Astrocyte of the cerebellum (primary cell): ENCODE results near the gene ERMARD.

Experiments used
- DNase-seq: peaks from one replicate; pipeline ENCODE4 v3.0.0-alpha.2; 2011; ENCODE audit warnings: low read depth
- H3K4me3 ChIP-seq: 2 replicates; pipeline ENCODE4 v1.5.1; 2011; ENCODE audit warnings: mild to moderate bottlenecking, low read depth, low read length, moderate library complexity
- in situ Hi-C: cut with HindIII; loops from 2 replicates; pipeline ENCODE4 v1.10.0; 2017; ENCODE audit warnings: low sequenced_read_pairs
- TF ChIP-seq, protein P1 (sequence below): IDR thresholded peaks from 2 replicates; pipeline ENCODE4 v1.5.1; 2012; ENCODE audit warnings: low read length, low read depth, moderate library complexity, mild to moderate bottlenecking; ENCODE audit errors: missing control alignments

Gene ERMARD

DNA sequence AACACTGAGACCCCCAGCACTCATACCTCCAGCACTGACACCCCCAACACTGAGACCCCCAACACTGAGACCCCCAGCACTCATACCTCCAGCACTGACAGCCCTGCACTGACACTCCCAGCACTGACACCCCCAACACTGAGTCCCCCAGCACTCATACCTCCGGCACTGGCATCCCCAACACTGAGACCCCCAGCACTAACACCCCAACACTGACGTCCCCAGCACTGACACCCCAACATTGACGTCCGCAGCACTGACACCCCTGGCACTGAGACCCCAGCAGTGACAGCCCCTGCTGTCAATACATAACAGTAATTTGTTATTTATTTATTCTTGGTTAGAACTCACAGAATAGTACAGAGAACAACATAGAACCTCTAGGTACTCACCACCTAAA is 58.0 kb downstream of the ERMARD start:
- DNase-seq = no peak
- no peak overlapping the region for H3K4me3 ChIP-seq
- in situ Hi-C loops = no loop called here
- TF ChIP-seq, protein P1, sequence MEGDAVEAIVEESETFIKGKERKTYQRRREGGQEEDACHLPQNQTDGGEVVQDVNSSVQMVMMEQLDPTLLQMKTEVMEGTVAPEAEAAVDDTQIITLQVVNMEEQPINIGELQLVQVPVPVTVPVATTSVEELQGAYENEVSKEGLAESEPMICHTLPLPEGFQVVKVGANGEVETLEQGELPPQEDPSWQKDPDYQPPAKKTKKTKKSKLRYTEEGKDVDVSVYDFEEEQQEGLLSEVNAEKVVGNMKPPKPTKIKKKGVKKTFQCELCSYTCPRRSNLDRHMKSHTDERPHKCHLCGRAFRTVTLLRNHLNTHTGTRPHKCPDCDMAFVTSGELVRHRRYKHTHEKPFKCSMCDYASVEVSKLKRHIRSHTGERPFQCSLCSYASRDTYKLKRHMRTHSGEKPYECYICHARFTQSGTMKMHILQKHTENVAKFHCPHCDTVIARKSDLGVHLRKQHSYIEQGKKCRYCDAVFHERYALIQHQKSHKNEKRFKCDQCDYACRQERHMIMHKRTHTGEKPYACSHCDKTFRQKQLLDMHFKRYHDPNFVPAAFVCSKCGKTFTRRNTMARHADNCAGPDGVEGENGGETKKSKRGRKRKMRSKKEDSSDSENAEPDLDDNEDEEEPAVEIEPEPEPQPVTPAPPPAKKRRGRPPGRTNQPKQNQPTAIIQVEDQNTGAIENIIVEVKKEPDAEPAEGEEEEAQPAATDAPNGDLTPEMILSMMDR = no peak

DNA sequence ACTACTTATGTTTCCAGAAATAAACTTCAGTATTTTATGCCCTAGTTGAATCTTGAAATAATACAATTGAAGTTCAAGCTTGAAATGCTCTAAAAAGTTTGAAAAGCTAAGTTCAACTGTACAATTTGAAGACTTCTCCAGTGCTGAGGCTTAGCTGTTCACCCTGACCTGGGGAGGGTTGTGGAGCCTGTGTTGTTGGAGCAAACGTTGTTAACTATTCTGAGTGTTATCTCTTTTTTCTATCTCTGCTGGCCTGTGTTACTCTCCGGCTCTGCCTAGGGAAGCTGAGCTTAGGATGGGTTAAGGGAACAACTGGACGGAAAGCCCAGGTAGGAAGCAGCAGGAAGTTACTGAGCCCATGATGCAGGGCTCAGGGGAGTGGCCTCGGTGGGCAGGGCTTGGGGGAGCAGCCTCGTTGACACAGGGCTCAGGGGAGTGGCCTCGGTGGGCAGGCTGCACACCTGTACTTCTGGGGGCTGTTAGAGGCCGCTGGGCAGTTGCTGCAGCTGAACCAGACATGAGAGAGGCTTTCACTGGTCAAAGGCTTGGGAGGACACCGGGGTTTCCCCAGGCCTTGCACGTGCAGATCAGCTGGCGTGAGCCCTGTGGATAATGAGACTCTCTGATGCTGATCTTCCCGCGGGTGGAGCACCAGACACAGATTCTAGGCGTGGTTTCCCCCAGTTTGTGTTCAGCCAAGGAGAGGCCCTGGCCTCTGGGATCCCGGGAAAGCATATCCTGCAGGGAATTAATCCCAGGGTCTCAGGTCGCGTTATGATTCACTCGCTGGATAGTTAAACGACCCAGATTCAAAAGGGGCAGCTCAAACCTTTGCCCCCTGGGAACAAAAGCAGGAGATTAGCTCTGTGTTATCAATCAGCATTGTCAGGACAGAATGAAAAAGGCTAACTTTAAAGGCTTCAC is 58.9 kb downstream of the ERMARD start:
- TF ChIP-seq, protein P1 = no peak
- H3K4me3 ChIP-seq = no peak overlapping the region
- DNase-seq = no peak
- in situ Hi-C loops = no loop called here

DNA sequence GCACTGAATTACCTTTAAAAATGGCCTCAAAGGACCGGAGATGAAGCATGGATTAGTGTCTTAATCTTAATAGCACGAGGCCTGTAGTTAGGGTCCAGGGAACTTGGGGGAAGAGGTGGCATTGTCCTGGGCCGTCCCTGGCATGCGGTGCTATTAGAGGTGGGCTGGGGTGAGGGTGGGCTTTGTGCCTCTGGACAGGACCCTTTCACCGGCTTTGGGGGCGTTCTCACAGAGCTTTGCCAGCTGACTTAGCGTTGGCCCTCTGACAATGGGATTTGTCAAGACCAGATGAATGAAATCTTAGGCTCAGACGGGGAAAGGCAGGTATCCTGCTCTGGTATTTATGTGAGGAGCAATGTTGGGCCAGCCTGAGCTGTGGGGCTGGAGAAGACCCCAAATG is 59.6 kb downstream of the ERMARD start:
- in situ Hi-C loops = no loop called here
- TF ChIP-seq, protein P1 = no peak
- H3K4me3 ChIP-seq = no peak overlapping the region
- no peak for DNase-seq

DNA sequence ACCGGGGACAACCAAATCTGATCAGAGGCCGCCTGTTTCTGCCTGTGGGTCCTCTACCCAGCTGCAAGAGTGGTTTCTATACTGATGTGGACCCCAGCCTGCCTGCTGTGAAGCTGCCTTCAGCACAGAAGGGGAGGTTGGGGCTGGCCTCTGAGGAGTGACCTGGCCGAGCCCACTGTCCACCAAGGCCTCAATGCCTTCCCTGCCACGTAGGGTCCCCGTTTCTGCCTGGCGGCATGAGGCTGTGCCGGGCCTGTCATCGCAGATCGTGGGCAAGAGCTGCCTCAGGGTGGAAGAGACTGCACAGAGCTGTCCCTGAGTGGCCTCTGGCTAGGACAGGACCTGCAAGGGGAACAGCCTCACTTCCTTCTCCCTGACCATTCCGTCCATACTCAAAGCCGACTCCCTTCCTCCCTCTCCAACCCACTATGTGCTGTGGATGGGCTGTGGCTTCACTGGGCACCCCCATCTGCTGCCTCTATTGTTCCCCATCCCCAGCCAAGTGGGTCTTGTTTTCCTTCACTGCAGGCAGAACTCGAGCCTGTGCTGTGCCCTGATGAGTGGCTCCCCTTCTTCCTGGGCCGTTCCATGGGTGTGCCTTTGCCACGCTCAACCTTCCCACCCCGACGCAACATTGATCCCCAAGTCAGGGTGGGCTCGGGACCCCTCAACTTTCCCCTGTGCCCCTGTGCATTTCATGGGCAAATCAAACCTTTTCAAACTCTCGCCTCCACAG is 60.3 kb downstream of the ERMARD start:
- in situ Hi-C loops = no loop called here
- no peak overlapping the region for H3K4me3 ChIP-seq
- DNase-seq = no peak
- TF ChIP-seq, protein P1 = no peak

DNA sequence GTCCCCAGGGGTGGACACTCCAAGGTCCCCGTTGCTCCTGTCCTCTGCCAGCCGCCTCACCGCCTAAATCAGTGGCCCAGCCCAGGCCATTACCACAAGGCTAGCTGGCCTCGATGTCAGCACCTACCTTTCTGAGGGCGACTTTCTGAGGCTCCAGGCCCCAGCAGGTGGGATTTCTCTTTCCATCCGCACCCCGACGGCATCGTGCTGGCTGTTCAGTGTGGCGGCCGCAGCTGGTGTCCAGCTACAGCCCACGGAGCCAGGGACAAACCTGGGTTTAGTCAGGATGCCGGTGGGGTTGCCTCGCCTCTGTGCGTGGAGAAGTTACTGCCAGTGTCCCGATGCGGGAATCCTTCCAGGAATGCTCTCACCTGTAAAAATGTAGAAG is 60.8 kb downstream of the ERMARD start:
- in situ Hi-C loops = no loop called here
- DNase-seq = no peak
- no peak overlapping the region for H3K4me3 ChIP-seq
- TF ChIP-seq, protein P1 = no peak

DNA sequence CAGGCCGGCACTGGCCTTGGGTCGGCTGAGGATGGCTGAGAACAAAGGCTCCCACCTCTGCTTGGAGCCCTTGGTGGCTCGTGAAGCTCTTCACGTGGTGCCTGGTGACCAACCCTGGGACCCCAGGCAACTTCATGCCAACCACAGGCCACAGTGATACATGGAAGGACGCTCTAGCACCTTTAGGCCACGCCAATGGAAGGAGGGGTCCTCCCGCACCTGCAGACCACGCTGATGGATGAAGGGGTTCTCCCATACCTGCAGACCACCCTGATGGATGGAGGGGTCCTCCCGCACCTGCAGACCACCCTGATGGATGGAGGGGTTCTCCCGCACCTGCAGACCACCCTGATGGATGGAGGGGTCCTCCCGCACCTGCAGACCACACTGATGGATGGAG is 62.5 kb downstream of the ERMARD start:
- no peak for DNase-seq
- TF ChIP-seq, protein P1 = no peak
- in situ Hi-C loops = no loop called here

More for the DNA sequence above, 62.5 kb downstream of the ERMARD start:
- H3K4me3 ChIP-seq = no peak overlapping the region
